ENCODE results near the gene GSG1L.

GRCh38 chr16:27972500-27972899 lies 91.0 kb downstream of the GSG1L start:
- TF ChIP-seq, protein P1, sequence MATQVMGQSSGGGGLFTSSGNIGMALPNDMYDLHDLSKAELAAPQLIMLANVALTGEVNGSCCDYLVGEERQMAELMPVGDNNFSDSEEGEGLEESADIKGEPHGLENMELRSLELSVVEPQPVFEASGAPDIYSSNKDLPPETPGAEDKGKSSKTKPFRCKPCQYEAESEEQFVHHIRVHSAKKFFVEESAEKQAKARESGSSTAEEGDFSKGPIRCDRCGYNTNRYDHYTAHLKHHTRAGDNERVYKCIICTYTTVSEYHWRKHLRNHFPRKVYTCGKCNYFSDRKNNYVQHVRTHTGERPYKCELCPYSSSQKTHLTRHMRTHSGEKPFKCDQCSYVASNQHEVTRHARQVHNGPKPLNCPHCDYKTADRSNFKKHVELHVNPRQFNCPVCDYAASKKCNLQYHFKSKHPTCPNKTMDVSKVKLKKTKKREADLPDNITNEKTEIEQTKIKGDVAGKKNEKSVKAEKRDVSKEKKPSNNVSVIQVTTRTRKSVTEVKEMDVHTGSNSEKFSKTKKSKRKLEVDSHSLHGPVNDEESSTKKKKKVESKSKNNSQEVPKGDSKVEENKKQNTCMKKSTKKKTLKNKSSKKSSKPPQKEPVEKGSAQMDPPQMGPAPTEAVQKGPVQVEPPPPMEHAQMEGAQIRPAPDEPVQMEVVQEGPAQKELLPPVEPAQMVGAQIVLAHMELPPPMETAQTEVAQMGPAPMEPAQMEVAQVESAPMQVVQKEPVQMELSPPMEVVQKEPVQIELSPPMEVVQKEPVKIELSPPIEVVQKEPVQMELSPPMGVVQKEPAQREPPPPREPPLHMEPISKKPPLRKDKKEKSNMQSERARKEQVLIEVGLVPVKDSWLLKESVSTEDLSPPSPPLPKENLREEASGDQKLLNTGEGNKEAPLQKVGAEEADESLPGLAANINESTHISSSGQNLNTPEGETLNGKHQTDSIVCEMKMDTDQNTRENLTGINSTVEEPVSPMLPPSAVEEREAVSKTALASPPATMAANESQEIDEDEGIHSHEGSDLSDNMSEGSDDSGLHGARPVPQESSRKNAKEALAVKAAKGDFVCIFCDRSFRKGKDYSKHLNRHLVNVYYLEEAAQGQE (IDR thresholded peaks at IDR 0.05; ENCODE audit: low read depth) = no peak
- TF ChIP-seq CEBPB (IDR thresholded peaks at IDR 0.05) = no peak
- no peak for TF ChIP-seq ZBTB7A (IDR thresholded peaks at IDR 0.05; ENCODE audit: low read depth)
- no peak for TF ChIP-seq TEAD4 (IDR thresholded peaks at IDR 0.05)
- peak; percentile 84 for TF ChIP-seq RAD21 (IDR thresholded peaks at IDR 0.05; ENCODE audit: low read depth)
- TF ChIP-seq TAF1 (IDR thresholded peaks at IDR 0.05; ENCODE audit: low read depth) = no peak
- TF ChIP-seq EP300 (IDR thresholded peaks at IDR 0.05; ENCODE audit: borderline replicate concordance) = no peak
- no peak for TF ChIP-seq MAX (IDR thresholded peaks at IDR 0.05)
- no peak for TF ChIP-seq EGR1 (IDR thresholded peaks at IDR 0.05)
- no peak for TF ChIP-seq CREB1 (IDR thresholded peaks at IDR 0.05; ENCODE audit: low read depth)
